Peyer's patch (tissue), 4 donors: Measurements from ENCODE around the gene CYP26A1.

Source experiments
- POLR2A ChIP-seq, 2 donors: fragments of 450-650 bp; IDR thresholded peaks; one replicate each; pipeline ENCODE4 v1.5.1; 2017; ENCODE audit warnings: antibody characterized with exemption in 2 of 2, mild to moderate bottlenecking in 2 of 2, moderate library complexity in 2 of 2
- TF ChIP-seq, protein P1 (sequence below), 6 experiments: fragments of 450-650 bp in 4 of 6; fragments of 200-600 bp in 2 of 6; sonication (generic) in 1 of 6; IDR thresholded peaks; one replicate each; pipeline ENCODE4 v1.5.1; 2017 to 2019; ENCODE audit warnings: antibody characterized with exemption in 6 of 6, mild to moderate bottlenecking in 3 of 6, moderate library complexity in 1 of 6

DNA sequence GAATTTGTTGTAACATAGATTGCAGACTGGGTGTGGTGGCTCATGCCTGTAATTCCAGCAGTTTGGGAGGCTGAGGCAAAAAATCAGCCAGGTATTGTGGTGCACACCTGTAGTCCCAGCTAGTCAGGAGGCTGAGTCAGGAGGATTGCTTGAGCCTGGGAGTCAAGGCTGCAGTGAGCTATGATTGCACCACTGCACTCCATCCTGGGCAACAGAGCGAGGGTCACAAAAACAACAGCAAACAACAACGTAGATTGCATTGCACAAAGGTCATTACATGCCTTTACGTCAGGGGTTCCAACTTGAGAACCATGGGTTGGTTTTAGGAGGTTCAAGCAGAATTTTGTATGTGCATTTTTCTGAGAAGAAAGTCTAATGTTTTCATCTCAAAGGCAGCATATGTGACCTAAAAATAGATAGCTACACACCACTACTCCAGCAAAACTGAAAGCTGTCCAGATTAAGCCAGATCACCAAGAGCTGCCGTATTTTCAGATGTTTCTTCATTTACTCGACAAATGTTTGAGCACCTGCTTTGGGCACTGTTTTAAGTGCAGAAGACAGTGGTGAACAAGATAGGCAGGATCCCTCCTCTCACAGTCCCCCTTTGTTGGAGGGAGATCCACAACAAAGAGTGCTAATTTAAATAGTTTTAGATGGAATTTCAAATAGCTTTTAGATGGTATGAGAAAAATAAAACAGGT lies 41.4 kb upstream of the CYP26A1 start:
- TF ChIP-seq POLR2A (IDR thresholded peaks at IDR 0.05), result no peak
- TF ChIP-seq, protein P1, sequence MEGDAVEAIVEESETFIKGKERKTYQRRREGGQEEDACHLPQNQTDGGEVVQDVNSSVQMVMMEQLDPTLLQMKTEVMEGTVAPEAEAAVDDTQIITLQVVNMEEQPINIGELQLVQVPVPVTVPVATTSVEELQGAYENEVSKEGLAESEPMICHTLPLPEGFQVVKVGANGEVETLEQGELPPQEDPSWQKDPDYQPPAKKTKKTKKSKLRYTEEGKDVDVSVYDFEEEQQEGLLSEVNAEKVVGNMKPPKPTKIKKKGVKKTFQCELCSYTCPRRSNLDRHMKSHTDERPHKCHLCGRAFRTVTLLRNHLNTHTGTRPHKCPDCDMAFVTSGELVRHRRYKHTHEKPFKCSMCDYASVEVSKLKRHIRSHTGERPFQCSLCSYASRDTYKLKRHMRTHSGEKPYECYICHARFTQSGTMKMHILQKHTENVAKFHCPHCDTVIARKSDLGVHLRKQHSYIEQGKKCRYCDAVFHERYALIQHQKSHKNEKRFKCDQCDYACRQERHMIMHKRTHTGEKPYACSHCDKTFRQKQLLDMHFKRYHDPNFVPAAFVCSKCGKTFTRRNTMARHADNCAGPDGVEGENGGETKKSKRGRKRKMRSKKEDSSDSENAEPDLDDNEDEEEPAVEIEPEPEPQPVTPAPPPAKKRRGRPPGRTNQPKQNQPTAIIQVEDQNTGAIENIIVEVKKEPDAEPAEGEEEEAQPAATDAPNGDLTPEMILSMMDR (IDR thresholded peaks at IDR 0.05), result no peak
